Endodermal cell (in vitro differentiated cells): Measurements from ENCODE around the gene TEX264. TPM values are rescaled to one million over a fixed set of nuclear protein-coding genes. Genes with fewer than 3 reads are reported as not detected.
A peak's percentile ranks its signal among the peaks of the same experiment; 100 is the strongest.

Experiments used
- DNase-seq: peaks from one replicate; pipeline ENCODE4 v3.0.0-alpha.2; 2017
- H3K27ac ChIP-seq: 2 replicates; pipeline ENCODE4 v1.5.1; 2013; ENCODE audit warnings: mild to moderate bottlenecking, low read depth, low read length, moderate library complexity
- H3K27me3 ChIP-seq: 2 replicates; pipeline ENCODE4 v1.6.1; 2013; ENCODE audit warnings: mild to moderate bottlenecking, low read length, moderate library complexity; ENCODE audit not compliant: insufficient read depth, control insufficient read depth, poor library complexity, severe bottlenecking
- H3K36me3 ChIP-seq: 2 replicates; pipeline ENCODE4 v1.7.0; 2013; ENCODE audit warnings: mild to moderate bottlenecking, low read length, moderate library complexity; ENCODE audit not compliant: control insufficient read depth, insufficient read depth
- H3K4me1 ChIP-seq: one replicate; pipeline ENCODE4 v1.7.0; 2013; ENCODE audit warnings: low read length; ENCODE audit not compliant: control insufficient read depth, insufficient read depth
- H3K4me3 ChIP-seq: 2 replicates; pipeline ENCODE4 v1.5.1; 2013; ENCODE audit warnings: mild to moderate bottlenecking, low read length, moderate library complexity
- H3K9ac ChIP-seq: 2 replicates; pipeline ENCODE4 v1.6.1; 2013; ENCODE audit warnings: mild to moderate bottlenecking, low read length, moderate library complexity; ENCODE audit not compliant: poor library complexity, severe bottlenecking; ENCODE audit errors: extremely low read depth
- H3K9me3 ChIP-seq: 2 replicates; pipeline ENCODE4 v1.6.1; 2013; ENCODE audit warnings: mild to moderate bottlenecking, low read length, moderate library complexity; ENCODE audit not compliant: control insufficient read depth
- H3K27ac Mint-ChIP-seq: 2 replicates; pipeline ENCODE4 v1.8.0; 2020; ENCODE audit warnings: mixed read lengths
- H3K27me3 Mint-ChIP-seq: 2 replicates; pipeline ENCODE4 v1.8.0; 2021; ENCODE audit warnings: mild to moderate bottlenecking, mixed read lengths; ENCODE audit not compliant: insufficient read depth
- H3K36me3 Mint-ChIP-seq: 2 replicates; pipeline ENCODE4 v1.8.0; 2020; ENCODE audit warnings: low read depth, mixed read lengths
- H3K4me1 Mint-ChIP-seq: 2 replicates; pipeline ENCODE4 v1.8.0; 2020; ENCODE audit warnings: mixed read lengths
- H3K4me3 Mint-ChIP-seq: 2 replicates; pipeline ENCODE4 v1.8.0; 2020; ENCODE audit warnings: mild to moderate bottlenecking, moderate library complexity, mixed read lengths
- H3K9me3 Mint-ChIP-seq: 2 replicates; pipeline ENCODE4 v1.8.0; 2020; ENCODE audit warnings: mild to moderate bottlenecking, mixed read lengths
- CTCF ChIP-seq: fragments of 200-600 bp; sonication (generic); conservative IDR thresholded peaks from 2 replicates; pipeline ENCODE4 v1.5.0; 2021; ENCODE audit warnings: antibody characterized with exemption, mild to moderate bottlenecking
- WGBS, 2 experiments: methylation state at CpG; one replicate each; pipeline versions ENCODE4 v1.1.5 to v1.1.7; 2013; ENCODE audit warnings: missing lambda C conversion rate in 2 of 2, mixed read lengths in 1 of 2; ENCODE audit not compliant: insufficient coverage in 1 of 2, insufficient read length in 1 of 2; 5-methylcytosine and 5-hydroxymethylcytosine counted together
- total RNA-seq, 2 donors: library from RNA; stranded (reverse); fragmentation: NEBNext Ultra II Directional in 1 of 2; extraction: Animal tissue kit (Norgen Biotek cat#: 25700) in 1 of 2; gene quantifications; 2 replicates in 1 of 2; 3 replicates in 1 of 2; pipeline ENCODE4 v1.2.1, GENCODE V29; 2021

Gene TEX264
- total RNA-seq, 2 donors from 2014 or later, result 21.1 to 24.9 TPM

DNA sequence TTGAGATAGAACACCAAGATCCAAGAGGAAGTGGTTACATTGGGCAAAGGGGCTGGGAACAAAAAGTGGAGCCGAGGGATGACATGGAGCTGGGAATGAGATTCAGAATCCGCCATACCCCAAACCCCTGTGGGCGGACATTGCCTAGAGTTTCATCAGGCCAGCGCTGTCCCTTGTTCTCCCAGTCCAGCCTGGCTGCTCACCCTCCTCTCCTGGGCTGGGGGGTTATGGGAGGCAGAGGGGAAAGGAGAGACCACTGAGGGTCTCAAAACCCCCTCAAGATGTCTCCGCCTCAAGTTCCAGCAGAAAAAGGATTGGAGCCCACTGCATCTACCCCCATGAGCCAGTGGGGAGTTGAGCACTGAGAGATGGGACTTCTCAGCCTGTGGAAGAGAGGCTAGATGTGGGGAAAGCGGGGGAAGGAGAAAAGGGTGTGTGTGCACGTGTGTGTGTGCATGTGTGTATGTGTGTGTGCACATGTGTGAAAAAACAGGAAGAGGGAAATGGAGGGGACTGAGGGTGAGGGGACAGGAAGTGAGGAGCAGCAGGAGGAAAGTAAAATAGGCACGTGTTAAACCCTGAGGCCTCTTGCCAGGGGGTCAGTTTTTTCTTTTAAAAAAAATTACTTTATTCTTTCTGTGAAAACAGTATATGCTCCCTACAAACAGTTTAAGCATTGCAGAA, 50.2 kb downstream of the TEX264 start:
- Histone ChIP-seq H3K36me3 (peaks cover 6% of the 10 kb centered on the region), H3K27ac (no peak overlapping the region), H3K4me3 (no peak overlapping the region), H3K9ac (no peak overlapping the region), H3K4me1 (no peaks in the 10 kb centered on the region), H3K9me3 (no peaks in the 10 kb centered on the region), H3K27me3 (no peaks in the 10 kb centered on the region)
- WGBS, 2 experiments, result 81 to 84% methylated on average over 3 to 8 of the region's 8 CpGs
- DNase-seq, result no peak
- no peak for TF ChIP-seq CTCF
- Mint-ChIP-seq H3K27ac (no peak overlapping the region), H3K4me3 (no peak overlapping the region), H3K9me3 (peaks cover 2% of the 10 kb centered on the region), H3K27me3 (no peaks in the 10 kb centered on the region), H3K36me3 (peaks cover 1% of the 10 kb centered on the region), H3K4me1 (peaks cover 3% of the 10 kb centered on the region)

DNA sequence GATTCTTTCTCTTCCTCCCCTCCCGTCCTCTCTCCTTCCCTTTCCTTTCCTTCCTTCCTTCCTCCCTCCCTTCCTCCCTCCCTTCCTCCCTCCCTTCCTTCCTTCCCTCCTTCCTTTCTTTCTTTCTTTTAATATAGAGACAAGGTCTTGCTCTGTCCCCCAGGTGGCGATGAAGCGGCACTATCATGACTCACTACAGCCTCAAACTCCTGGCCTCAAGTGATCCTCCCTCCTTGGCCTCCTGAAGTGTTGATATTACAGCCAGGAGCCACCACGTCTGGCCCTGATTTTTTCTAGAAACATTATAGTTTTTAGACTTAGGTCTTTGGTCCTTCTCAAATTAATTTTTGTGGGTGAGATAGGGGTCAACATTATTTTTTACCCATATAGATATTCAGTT, 51.3 kb downstream of the TEX264 start:
- Histone ChIP-seq H3K27ac (no peak overlapping the region), H3K9ac (no peak overlapping the region), H3K4me3 (no peak overlapping the region), H3K4me1 (no peaks in the 10 kb centered on the region), H3K36me3 (peaks cover 1% of the 10 kb centered on the region), H3K27me3 (no peaks in the 10 kb centered on the region), H3K9me3 (no peaks in the 10 kb centered on the region)
- Mint-ChIP-seq H3K4me1 (peaks cover 3% of the 10 kb centered on the region), H3K27ac (no peak overlapping the region), H3K27me3 (no peaks in the 10 kb centered on the region), H3K9me3 (peaks cover 2% of the 10 kb centered on the region), H3K36me3 (no peaks in the 10 kb centered on the region), H3K4me3 (no peak overlapping the region)
- peak; percentile 57 for TF ChIP-seq CTCF
- 53 to 89% methylated on average over 2 to 4 of the region's 4 CpGs for WGBS, 2 experiments
- DNase-seq, result no peak

DNA sequence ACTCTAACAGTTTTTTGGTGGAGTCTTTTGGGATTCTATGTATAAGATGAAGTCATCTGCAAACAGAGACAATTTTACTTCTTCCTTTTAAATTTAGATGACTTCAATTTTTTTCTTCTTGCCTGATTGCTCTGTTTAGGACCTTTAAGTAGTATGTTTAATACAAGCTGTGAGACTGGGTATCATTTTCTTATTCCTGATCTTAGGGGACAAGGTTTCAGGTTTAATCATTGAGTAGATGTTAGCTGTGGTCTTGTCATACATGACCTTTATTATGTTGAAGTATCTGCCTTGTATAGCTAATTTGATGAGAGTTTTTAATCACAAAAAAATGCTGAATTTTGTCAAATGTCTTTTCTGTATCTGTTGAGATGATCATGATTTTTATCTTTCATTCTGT, 56.4 kb downstream of the TEX264 start:
- Histone ChIP-seq H3K27ac (no peak overlapping the region), H3K4me3 (no peak overlapping the region), H3K36me3 (no peaks in the 10 kb centered on the region), H3K27me3 (no peaks in the 10 kb centered on the region), H3K9ac (no peak overlapping the region), H3K4me1 (no peaks in the 10 kb centered on the region), H3K9me3 (no peaks in the 10 kb centered on the region)
- peaks cover under 1% of the 10 kb centered on the region for H3K9me3 Mint-ChIP-seq
- H3K4me1 Mint-ChIP-seq, result no peaks in the 10 kb centered on the region
- no peaks in the 10 kb centered on the region for H3K27me3 Mint-ChIP-seq
- TF ChIP-seq CTCF, result no peak
- H3K27ac Mint-ChIP-seq, result no peak overlapping the region
- DNase-seq, result no peak
- no peak overlapping the region for H3K4me3 Mint-ChIP-seq
- H3K36me3 Mint-ChIP-seq, result no peaks in the 10 kb centered on the region
